ENCODE results near the gene SRRM5. TPM values are rescaled to one million over a fixed set of nuclear protein-coding genes. Genes with fewer than 3 reads are reported as not detected.
"Not testable (repeated sequence)": the region's sequence is repeated elsewhere in the genome, so short reads cannot be mapped to it uniquely, and the experiment has no call there.

Gene SRRM5
- total RNA-seq, 1 donor from 2014 or later: not detected

- no peak for FAIRE-seq
- DNase-seq (ENCODE audit: low read depth): no peak
- Histone ChIP-seq H3K36me3 (ENCODE audit: control insufficient read depth, insufficient read depth, low read length) (no peaks in the 10 kb centered on the region), H3K4me3 (ENCODE audit: low read depth, low read length) (no peak overlapping the region), H3K27me3 (ENCODE audit: control insufficient read depth, insufficient read depth, low read length) (peaks cover 14% of the 10 kb centered on the region)
- no peak for TF ChIP-seq CTCF (IDR thresholded peaks at IDR 0.05; ENCODE audit: insufficient read depth, low read length, severe bottlenecking)
Measured at GRCh38 chr19:43634872-43635560, 23.1 kb downstream of the SRRM5 start.

- H3K4me3 ChIP-seq (ENCODE audit: low read depth, low read length); DNase-seq (ENCODE audit: low read depth); FAIRE-seq; H3K36me3 ChIP-seq (ENCODE audit: control insufficient read depth, insufficient read depth, low read length): not testable (repeated sequence)
- H3K27me3 ChIP-seq (ENCODE audit: control insufficient read depth, insufficient read depth, low read length): peaks cover 14% of the 10 kb centered on the region
Measured at GRCh38 chr19:43635561-43635940, 23.7 kb downstream of the SRRM5 start.

GRCh38 chr19:43636121-43636683 is 24.3 kb downstream of the SRRM5 start:
- no peak for TF ChIP-seq CTCF (IDR thresholded peaks at IDR 0.05; ENCODE audit: insufficient read depth, low read length, severe bottlenecking)
- FAIRE-seq: no peak
- Histone ChIP-seq H3K36me3 (ENCODE audit: control insufficient read depth, insufficient read depth, low read length) (no peaks in the 10 kb centered on the region), H3K27me3 (ENCODE audit: control insufficient read depth, insufficient read depth, low read length) (peaks cover 14% of the 10 kb centered on the region), H3K4me3 (ENCODE audit: low read depth, low read length) (no peak overlapping the region)
- DNase-seq (ENCODE audit: low read depth): no peak

GRCh38 chr19:43638214-43638994 is 26.5 kb downstream of the SRRM5 start:
- no peak for TF ChIP-seq CTCF (IDR thresholded peaks at IDR 0.05; ENCODE audit: insufficient read depth, low read length, severe bottlenecking)

GRCh38 chr19:43638995-43639518 is 27.2 kb downstream of the SRRM5 start:
- H3K4me3 ChIP-seq (ENCODE audit: low read depth, low read length): peak overlapping the region; percentile 39
- no peak for TF ChIP-seq CTCF (IDR thresholded peaks at IDR 0.05; ENCODE audit: insufficient read depth, low read length, severe bottlenecking)
- FAIRE-seq: no peak
- H3K36me3 ChIP-seq (ENCODE audit: control insufficient read depth, insufficient read depth, low read length): no peaks in the 10 kb centered on the region
- no peak for DNase-seq (ENCODE audit: low read depth)
- H3K27me3 ChIP-seq (ENCODE audit: control insufficient read depth, insufficient read depth, low read length): peaks cover 14% of the 10 kb centered on the region

More at GRCh38 chr19:43638214-43638994, 26.5 kb downstream of the SRRM5 start:
- Histone ChIP-seq H3K4me3 (ENCODE audit: low read depth, low read length) (no peak overlapping the region), H3K36me3 (ENCODE audit: control insufficient read depth, insufficient read depth, low read length) (no peaks in the 10 kb centered on the region), H3K27me3 (ENCODE audit: control insufficient read depth, insufficient read depth, low read length) (peaks cover 14% of the 10 kb centered on the region)
- DNase-seq (ENCODE audit: low read depth) (no peak), FAIRE-seq (no peak)
